GM19372 (cell line): ENCODE data around the gene DAZAP1.
"Not testable (repeated sequence)": the region's sequence is repeated elsewhere in the genome, so short reads cannot be mapped to it uniquely, and the experiment has no call there.

Source experiments
- ATAC-seq: cut with Tn5 transposase; IDR thresholded peaks from one replicate; pipeline ENCODE4 v1.9.1; 2021; ENCODE audit warnings: mild to moderate bottlenecking, low read depth, moderate library complexity; ENCODE audit not compliant: unreplicated experiment

Gene DAZAP1

DNA sequence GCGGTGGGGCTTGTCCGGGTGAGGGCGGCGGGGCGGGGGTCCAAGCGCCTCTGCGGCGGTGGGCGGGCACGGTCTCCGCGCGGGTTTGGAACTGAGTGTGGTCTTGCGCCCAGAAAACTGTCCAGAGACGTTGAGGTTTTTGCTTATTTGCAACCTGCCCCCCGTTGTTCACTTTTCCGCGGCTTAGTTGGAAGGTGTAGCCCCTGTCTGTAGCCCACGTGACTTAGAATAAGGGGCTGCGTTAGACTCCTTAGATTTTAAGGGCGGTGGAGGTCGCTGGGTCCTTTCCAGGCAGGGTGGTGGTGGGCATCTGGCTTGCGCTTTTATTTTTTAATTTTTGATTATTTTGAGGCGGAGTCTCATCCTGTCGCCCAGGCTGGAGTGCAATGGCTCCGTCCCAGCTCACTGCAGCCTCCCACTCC, 31.6 kb downstream of the DAZAP1 start:
- no peak for ATAC-seq

DNA sequence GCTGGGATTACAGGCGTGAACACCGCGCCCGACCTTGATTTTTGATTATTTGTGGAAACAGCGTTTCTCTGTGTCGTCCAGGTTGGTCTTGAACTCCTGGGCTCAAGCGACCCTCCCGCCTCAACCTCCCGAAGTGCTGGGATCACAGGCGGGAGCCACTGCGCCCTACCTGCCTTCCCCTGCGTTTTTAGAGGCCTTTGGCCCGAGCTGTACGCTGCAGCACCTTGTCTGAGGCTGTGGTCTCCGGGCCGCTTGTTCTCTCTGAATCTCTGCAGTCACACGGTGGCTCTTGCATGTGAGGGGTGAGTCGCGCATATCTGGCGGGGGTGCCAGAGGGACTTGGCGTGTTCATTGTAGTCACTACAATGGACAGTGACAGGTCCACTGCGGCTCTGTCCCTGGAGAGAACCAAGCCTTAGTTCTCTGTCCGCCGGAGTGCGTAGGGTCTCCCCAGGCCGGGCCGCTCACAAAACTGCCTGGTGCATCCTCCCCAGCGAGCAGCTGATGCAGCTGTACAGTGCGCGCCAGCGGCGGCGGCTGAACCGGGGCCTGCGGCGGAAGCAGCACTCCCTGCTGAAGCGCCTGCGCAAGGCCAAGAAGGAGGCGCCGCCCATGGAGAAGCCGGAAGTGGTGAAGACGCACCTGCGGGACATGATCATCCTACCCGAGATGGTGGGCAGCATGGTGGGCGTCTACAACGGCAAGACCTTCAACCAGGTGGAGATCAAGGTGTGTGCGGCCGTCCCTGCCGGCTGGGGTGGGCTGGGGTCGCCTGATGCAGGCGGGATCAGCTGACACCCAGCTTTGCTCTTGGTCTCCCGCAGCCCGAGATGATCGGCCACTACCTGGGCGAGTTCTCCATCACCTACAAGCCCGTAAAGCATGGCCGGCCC, 32.4 kb downstream of the DAZAP1 start:
- ATAC-seq, result not testable (repeated sequence)

DNA sequence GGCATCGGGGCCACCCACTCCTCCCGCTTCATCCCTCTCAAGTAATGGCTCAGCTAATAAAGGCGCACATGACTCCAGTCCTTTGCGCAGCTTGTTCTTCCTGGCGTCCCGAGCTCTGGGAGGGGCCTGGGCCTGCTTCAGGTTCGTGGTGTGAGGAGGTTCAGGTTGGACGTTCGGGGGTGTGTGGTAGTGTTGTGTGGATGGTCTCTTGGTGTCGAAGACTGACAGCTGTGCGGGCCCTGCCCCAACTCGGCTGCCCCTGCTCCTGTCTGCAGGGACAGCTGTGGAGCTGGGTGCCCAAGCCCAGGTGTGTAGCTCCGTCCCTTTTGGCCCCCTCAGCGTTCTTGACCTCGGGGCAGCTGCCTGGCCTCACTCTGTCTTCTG, 33.0 kb downstream of the DAZAP1 start:
- ATAC-seq, result no peak

DNA sequence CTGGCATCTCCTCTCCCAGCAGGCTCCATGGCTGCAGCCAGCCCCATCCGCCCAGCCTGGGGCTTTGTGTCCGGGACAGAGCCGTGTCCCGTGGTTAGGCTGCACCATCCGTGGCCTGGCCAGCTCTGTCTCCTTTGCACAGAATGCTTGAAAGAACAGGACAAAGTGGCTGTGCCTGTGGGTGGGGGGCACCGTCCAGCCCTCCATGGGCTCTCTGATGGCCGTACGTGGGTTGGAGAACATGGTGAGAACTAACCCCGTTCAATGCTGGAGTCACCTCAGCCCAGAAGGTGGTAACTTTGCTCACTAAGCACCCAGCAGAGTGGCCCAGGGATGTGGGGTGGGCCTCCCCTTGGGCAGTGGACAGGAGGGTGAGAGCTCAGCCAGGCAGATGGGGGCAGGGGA, 33.6 kb downstream of the DAZAP1 start:
- no peak for ATAC-seq

DNA sequence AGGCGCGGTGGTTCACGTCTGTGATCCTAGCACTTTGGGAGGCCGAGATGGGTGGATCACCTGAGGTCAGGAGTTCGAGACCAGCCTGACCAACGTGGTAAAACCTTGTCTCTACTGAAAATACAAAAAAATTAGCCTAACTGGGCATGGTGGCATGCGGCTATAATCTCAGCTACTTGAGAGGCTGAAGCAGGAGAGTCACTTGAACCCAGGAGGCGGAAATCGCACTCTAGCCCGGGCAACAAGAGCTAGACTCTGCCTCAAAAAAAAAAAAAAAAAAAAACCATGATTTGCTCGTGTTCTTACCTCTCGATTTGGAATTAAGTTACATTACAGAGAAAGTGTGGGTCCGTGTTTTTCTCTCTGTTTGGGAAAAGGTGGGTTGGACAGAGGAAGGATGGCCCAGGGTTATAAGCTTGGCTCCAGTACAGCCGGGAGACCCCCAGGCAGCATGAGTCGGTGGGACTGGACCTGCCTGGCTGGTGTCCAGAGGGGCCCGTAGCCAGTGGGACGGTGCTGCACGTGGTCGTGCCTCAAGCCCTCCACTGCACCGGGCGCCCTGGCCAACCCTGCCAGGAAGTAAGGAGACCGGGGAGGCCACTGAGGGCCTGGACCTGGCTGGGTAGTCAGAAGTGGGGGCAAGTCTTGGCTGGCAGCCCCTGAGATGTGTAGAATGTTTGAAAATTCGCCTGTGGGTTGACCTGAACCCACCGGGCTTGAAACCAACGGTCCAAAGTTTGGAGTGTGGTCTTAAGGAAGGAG, 34.5 kb downstream of the DAZAP1 start:
- ATAC-seq, result no peak

DNA sequence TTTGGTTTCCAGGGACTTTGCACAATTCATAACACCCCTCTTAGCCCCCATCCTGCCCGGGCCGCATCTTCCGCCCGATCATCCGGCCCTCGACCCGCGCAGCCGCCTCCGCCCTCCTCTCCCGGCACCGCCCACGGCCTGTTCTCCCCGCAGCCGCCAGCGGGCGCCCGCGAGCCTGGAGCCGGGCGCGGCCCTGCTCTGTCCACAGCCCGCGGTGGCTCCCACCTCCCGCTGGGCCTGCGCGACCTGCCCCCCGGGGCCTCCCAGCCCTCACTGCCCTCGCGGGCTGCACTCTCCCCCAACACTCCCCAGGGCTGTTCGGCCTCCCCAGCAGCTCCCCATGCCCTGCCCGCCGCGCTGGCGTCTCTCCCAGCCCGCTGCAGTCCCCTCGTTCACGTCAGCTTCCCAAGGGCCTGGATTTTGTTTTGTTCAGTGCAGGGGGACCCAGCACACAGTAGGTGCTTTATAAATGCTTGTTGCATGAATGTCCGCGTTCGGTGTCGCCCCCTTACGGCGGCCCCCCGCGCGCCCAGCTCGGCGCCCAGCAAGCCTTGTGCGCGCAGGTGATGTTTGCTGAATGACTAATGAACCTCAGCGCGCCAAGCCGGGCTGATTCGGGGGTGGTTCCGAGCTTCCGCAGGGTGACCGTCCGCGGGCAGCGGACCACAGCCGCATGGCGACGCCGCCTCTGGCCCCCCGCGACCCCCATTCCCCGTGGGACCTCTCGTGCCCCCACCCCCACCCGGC, 38.0 kb downstream of the DAZAP1 start:
- peak; percentile 64 for ATAC-seq

DNA sequence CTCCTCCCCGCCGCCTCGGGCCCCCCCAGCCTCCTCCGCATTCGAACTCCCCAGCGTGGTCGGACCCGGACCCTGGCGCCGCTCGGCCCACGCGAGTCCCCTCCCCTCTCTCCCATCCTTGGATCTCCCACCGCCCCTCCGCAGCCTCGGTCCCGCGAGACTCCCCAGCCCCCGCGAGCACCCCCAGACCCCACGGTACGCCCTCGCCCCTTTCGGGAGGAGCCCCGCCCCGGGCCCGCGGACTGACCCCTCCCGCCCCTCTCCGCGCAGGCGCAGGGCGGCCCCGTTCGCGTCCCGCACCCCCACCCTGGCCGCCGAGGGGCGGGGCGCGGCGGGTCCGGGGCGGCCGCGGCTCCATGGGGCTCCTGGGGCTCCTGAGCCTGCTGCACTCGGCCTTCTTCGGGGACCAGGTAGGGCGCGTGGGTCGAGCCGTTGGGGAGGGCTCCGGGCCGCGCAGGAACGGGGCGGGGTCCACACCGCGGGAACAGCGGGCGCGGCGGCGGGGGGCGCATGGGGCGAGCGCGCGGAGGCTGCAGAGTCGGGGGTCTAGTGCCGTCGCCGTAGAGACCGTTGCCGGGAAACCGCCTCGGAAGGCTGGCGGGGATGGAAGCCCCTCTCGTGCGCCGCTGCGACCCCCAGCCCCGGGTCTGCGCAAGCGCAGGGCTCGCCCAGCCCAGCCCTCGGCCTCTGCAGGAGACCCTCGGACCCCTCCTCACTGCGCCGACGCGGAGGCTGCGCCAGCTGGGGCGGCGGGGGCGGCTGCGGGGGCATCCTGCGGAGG, 38.7 kb downstream of the DAZAP1 start:
- ATAC-seq, result no peak

DNA sequence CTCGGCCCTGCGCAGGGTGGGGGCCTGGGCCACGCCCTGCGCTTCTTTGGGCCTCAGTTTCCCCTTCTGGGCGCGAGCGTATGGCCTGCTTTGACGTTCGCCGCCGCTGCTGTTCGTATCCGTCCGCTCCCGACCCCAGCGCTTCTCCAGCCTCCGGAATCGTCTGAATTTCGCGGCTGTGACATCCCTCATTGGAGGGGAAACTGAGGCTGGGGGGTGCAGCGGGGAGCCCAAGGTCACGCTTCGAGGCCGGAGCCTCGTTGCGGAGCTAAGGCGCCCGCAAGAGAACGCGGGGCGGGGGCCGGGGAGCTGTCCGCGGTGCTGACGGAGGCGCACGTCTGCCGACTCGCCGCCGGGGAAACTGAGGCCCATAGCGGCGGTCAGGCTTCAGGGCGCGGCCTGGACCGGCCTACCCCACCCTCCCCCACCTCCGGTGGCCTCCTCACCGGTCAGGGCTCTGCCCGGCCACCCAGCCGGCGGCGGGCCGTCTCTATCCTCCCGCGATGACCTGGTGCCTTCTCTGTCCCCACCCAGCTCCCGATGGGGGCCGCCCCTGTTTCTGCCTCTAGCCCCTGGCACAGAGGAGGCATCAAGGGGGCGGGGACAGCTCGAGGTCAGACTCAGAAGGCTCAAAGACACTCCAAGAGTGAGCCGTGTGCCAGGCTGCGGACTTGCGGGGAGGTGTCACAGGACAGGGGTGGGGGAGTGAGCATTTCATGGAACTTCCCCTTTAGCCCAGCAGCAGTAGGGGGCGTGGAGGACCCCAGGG, 39.5 kb downstream of the DAZAP1 start:
- ATAC-seq, result no peak

DNA sequence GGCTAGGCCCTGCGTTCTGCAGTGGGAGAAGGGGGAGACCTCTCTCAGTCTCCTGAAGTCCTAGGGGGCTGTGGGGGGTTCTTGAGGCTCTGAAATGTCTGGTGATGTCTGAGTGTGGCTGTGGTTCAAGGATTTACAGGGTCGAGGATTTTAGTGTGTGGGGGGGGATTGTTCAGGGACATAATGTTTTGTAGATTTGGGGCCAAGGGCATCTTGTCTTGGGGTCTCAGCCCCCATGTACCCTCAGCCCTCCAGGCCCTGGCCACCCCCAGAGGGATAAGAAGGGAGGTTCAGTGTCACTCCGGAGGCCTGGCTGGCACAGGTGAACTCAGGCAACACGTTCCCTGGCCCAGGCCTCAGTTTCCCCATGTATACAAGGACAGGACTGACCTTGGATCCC, 40.1 kb downstream of the DAZAP1 start:
- ATAC-seq, result no peak

DNA sequence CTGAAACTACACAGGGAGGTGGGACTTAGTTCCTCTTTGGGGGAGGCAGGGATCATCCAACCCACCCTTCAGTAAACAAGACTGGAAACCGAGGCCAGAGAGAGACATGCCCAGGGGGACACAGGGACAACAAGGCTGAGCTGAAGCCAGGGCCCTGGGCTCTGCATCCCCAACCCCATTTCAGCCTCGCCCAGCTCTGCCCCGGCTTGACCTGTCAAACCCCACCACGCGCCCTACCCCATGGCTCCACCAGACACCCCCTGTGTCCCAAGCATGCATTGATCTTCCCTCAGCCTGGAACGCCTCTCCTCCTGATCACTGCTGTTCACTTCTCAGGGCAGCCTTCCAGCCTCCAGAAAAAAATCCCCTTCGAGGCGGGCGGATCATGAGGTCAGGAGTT, 40.6 kb downstream of the DAZAP1 start:
- no peak for ATAC-seq

DNA sequence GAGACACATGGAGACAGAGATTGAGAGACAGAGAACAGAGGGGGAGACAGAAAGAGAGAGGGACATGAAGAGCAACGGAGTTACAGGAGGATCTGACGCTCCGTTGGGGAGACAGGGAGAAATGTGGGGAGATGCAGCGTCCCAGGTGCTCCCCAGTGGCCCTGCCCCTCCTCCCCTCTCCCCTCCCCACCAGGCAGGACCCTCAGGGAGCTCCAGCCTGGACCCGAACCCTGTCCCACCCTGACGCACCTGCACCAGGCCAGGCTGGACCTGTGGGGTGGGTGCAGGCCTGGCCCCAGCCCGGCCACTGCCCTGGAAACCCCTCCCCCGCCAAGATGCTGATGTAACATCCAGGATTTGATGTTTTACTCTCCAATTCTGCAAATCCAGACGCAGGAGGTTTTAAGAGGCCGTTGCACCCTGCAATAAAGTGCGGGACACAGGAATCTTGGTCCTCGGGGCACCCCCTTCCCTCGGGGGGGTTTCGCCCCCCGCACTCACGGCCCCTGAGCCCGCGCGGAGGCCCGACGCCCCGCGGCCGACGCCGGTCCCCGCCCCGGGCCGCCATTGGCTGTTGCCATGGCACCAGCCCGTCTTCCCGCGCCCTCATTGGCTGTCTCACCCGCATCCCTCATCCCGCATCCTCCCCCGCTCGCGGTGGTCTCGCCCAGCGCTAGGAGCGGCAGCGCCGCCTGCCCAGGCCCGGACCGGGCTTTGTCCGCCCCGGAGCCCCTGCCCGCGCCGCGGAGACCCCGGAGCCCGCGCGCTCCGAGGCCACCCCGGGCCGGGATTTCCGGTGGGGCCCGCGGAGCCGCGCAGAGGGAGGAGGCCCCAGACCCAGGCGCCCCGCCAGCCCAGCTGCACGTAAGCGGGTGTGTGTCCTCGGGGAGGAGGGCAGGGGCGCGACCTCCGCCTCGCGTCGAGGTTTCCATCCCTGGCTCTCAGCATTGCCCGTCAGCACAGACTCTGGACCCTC, 42.4 kb downstream of the DAZAP1 start, which contains the start of gene APC2:
Gene APC2, plus strand, starts transcription at position 655 of the 976 bp plus-strand sequence. CDS start 2,881 bp downstream, outside the sequence.
- ATAC-seq, result no peak

DNA sequence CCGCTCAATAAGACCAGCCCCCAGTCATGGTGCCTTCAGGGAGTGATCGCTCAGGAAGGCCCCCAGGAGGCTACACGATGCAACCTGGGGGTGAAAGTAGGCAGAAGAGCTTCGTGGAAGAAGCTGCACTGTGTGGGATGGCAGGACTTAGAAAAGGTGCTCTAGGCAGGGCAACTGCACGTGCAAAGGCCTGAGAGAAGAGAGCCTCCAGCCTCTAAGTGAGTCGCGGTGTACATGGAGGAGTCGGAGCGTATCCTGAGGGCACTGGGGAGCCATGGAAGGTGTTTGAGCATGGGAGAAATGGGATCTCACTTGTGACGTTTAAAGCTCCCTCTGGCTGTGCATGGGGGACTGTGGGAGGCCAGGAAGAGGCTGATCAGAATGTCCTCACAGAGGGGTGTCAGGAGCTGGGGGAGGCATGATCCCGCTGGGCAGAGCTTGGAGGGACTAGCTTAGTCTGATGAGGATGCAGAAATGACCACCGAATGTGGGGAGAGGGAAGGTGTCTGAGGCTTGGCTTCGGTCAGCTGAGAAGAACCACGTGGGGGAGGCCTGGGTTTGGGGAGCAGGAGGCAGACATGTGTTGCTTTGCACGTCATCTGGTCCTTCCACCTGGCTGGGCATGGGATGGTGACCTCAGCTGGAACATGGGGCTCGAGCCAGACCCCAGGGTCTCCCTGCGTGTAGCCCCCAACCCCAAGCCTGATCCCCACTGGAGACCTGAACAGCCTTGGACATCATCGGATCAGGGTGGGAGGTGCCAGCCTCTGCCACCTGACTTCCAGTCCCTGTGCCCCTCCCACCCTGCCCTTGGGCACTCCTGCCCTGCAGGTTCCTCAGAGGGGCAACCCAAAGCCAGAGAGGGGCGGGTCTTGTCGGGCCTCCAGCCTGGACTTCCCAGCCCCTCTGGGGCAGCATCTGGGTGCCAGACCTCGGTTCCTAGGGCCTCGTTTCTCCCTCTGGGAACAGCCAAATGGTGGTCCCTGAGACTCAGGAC, 43.6 kb downstream of the DAZAP1 start:
- no peak for ATAC-seq

DNA sequence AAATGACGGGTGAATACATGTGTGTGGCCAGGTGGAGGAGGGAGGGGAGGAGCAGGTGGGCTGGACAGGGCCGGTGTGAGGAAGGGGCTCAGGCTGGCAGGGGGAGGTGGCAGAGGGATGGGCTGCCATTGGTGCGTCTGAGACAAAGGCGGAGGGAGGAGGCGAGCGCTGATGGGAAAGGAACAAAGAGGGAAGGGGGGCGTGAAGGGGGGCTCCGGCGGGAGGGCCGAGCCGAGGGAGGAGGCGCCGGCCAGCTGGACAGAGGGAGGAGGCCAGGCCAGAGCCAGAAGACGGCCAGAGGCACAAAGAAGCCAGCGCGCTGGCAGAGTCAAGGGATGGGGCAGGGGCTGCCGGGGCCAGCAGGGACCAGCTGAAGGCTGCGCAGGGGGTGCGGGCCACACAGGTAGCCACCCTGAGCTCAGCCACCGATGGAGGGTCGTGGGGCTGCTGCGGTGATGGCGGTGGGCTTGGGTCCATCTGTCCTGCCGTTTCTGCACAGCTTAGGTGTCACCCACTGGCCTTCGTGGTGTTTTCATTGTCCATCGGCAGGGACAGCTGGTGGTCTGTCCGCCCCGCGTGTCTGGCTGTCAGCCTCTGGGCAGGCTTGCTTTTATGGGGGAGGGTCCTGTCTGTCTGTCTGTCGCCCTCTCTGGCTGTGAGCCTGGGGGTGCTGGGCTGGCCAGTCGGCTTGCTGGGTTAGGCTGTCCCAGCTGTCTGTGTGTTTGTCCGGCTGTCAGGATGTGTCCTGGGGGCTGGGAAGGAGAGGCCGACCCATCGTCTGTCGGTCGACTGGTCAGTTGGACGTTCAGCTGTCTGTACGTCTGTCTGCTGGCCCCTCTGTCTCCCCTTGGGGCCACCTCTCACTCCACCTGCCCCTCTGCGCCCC, 44.8 kb downstream of the DAZAP1 start:
- no peak for ATAC-seq

DNA sequence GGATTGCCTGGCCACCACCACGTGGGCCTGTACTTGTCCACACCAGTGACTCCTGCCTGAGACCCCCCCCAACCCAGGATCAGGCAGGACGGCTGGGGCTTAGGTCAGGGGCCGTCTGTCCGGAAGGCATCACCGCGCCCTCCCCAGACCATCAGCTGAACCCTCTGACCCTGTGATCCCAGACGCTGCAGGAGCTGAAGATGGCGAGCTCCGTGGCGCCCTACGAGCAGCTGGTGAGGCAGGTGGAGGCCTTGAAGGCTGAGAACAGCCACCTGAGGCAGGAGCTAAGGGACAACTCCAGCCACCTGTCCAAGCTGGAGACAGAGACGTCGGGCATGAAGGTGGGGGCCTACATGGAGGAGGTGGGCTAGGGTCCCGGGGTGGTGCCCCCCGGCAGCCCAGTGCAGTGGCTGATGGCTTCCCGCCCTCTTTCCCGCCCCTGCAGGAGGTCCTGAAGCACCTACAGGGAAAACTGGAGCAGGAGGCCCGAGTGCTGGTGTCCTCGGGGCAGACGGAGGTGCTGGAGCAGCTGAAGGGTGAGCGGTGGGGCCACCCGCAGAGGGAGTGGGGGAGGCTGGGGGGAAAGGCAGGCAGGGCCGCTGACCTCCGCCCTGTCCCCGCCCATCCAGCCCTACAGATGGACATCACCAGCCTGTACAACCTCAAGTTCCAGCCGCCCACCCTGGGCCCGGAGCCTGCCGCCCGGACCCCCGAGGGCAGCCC, 45.6 kb downstream of the DAZAP1 start:
- ATAC-seq, result no peak

DNA sequence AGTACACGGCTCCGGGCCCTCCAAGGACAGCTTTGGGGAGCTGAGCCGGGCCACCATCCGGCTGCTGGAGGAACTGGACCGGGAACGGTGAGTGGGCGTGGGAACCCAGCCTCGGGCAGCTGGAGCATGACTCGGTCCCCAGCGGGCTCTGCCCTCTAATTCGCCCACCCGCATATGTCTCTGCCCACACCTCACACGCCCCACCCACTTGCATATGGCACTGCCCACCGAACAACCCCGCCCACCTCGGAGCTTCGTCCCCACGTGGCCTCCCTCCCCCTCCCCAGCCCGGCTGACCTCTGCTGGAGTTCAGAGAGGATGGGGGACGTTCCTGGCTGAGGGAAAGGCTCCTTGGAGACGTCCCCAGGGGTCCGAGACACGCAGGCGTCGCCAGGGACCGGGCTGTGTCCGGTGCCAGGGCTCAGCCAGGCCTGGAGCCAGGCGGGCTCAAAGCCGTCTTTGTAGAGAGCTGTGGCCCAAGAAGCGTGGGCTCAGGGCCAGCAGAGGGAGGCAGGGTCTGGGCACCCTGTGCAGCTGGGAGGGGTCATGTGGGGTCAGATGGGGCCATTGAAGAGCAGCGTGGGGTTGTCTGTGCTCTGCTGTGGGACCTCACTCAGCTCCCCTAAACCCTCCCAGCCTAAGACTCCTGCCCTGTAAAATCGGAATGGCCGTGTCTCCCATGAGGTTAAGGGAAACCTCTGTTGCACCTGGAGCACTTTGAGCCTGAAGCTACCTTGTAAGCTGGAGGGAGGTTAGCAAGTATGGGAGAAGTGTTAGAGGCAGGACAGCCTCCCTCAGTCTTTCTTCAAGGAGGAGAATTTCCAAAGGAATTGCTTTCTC, 46.4 kb downstream of the DAZAP1 start:
- ATAC-seq, result no peak
